Activated CD4-positive, alpha-beta T cell treated with anti-CD3 and anti-CD28 coated beads, Interleukin-2, amount 50 U/mL, for 16 hours (primary cell): Measurements from ENCODE around the gene FIZ1.

Source experiments
- DNase-seq: peaks from one replicate; pipeline ENCODE4 v3.0.0-alpha.2; 2020

Gene FIZ1

GRCh38 chr19:55599468-55599841 is at the start of gene FIZ1:
Gene FIZ1, minus strand, starts transcription at chr19:55599517. Its CDS starts 1,652 bp downstream, at chr19:55597865.
- DNase-seq: peak; percentile 98

GRCh38 chr19:55648585-55649267 is 49.4 kb upstream of the FIZ1 start:
- DNase-seq: no peak

- no peak for DNase-seq
Measured at GRCh38 chr19:55647732-55648584, 48.6 kb upstream of the FIZ1 start, which contains the start of gene CCDC106. Gene CCDC106, plus strand, starts transcription at chr19:55648212. Its CDS starts 835 bp downstream, at chr19:55649047.

GRCh38 chr19:55646889-55647731 is 47.8 kb upstream of the FIZ1 start:
- DNase-seq: no peak

GRCh38 chr19:55645512-55645881 is 46.2 kb upstream of the FIZ1 start:
- no peak for DNase-seq

GRCh38 chr19:55644842-55645511 is 45.7 kb upstream of the FIZ1 start:
- no peak for DNase-seq

- no peak for DNase-seq
Measured at GRCh38 chr19:55644191-55644833, 45.0 kb upstream of the FIZ1 start.

GRCh38 chr19:55643887-55644176 is 44.5 kb upstream of the FIZ1 start:
- no peak for DNase-seq

- DNase-seq: peak; percentile 87
Measured at GRCh38 chr19:55643003-55643886, 43.9 kb upstream of the FIZ1 start, which contains the start of gene ZNF581. Gene ZNF581, plus strand, starts transcription at chr19:55643649. Its CDS starts 923 bp downstream, at chr19:55644572.

- peak; percentile 49 for DNase-seq
Measured at GRCh38 chr19:55642153-55643002, 43.1 kb upstream of the FIZ1 start.

GRCh38 chr19:55641426-55642152 is 42.3 kb upstream of the FIZ1 start:
- DNase-seq: no peak

- peak; percentile 76 for DNase-seq
Measured at GRCh38 chr19:55640577-55641425, 41.5 kb upstream of the FIZ1 start, which contains the start of gene ZNF580. Gene ZNF580, plus strand, starts transcription at chr19:55641002. Its CDS starts 1,507 bp downstream, at chr19:55642509.

- DNase-seq: peak; percentile 82
Measured at GRCh38 chr19:55640043-55640576, 40.8 kb upstream of the FIZ1 start.

- peak; percentile 76 for DNase-seq
Measured at GRCh38 chr19:55638864-55639359, 39.6 kb upstream of the FIZ1 start.

- no peak for DNase-seq
Measured at GRCh38 chr19:55637534-55637933, 38.2 kb upstream of the FIZ1 start.

GRCh38 chr19:55636723-55637122 is 37.4 kb upstream of the FIZ1 start:
- DNase-seq: no peak

- no peak for DNase-seq
Measured at GRCh38 chr19:55635856-55636440, 36.6 kb upstream of the FIZ1 start.
